Natural killer cell (primary cell): Measurements from ENCODE around the gene CCDC195. TPM values are rescaled to one million over a fixed set of nuclear protein-coding genes. Genes with fewer than 3 reads are reported as not detected.

Experiments used
- total RNA-seq, 4 donors: library from RNA; stranded (reverse); fragments of 120-200 nt in 1 of 4; gene quantifications; one replicate each; pipeline versions ENCODE4 v1.2.3 to v1.2.4, GENCODE V29; 2013 to 2022

CCDC195 gene
- total RNA-seq, 3 donors from 2014 or later (not counting 1 experiment from before 2014, with no cell fraction given), result not detected

Other genes with a start within 250 kb of the CCDC195 start
- 100 to 1,000 TPM; 102 to 125 (median 115) TPM for gene CUL3, start 131.0 kb downstream of the CCDC195 start, total RNA-seq